HepG2 (cell line): ENCODE measurements around the gene MICAL3. TPM values are rescaled to one million over a fixed set of nuclear protein-coding genes. Genes with fewer than 3 reads are reported as not detected.

Experiments used
- ATAC-seq: fragments of 200-7000 bp; cut with Tn5 transposase; 3 replicates; pipeline ENCODE4 v1.9.1; 2020; ENCODE audit warnings: mild to moderate bottlenecking, moderate library complexity
- BruUV-seq: library from RNA; stranded (reverse); fragments of 400-500 nt; replicated peaks from 2 replicates; lab custom pipeline; 2021; lab: Mats Ljungman, UMichigan
- CTCF ChIA-PET: fragments of 300-600 bp; formaldehyde crosslinking; extraction: SDS; loops from one replicate; lab custom pipeline; 2021; ENCODE audit warnings: low total read pairs, inconsistent platforms, low intra/inter-chr PET ratio; lab: Yijun Ruan, JAX
- POLR2A ChIA-PET: fragments of 350-600 bp; sonication (Branson Sonifier 250); formaldehyde crosslinking; loops from one replicate; lab custom pipeline; 2020; ENCODE audit warnings: antibody characterized with exemption, inconsistent platforms; lab: Yijun Ruan, JAX
- DNase-seq: peaks from one replicate; pipeline ENCODE4 v3.0.0-alpha.2; 2015; ENCODE audit warnings: low spot score
- FAIRE-seq: peaks from 3 replicates; lab custom pipeline; 2011; peaks lifted over from hg19 to GRCh38; lab: Jason Lieb, UNC
- H2AFZ ChIP-seq: one replicate; pipeline ENCODE4 v1.6.1; 2011; ENCODE audit warnings: low read length, inconsistent platforms
- H3K27ac ChIP-seq: fragments of 300-600 bp; 3 replicates; pipeline ENCODE4 v1.8.0; 2011; ENCODE audit warnings: mixed run types, mild to moderate bottlenecking, mixed read lengths, low read length, inconsistent platforms; ENCODE audit not compliant: insufficient read depth; ENCODE audit errors: extremely low read length
- H3K27me3 ChIP-seq, 2 experiments: fragments of 200-600 bp in 1 of 2; 2 replicates in 1 of 2; 3 replicates in 1 of 2; pipeline versions ENCODE4 v1.6.0 to v1.8.0; 2011; ENCODE audit warnings: low read length in 2 of 2, mild to moderate bottlenecking in 2 of 2, moderate library complexity in 2 of 2, inconsistent platforms in 1 of 2; ENCODE audit not compliant: insufficient read depth in 2 of 2, control insufficient read depth in 1 of 2
- H3K36me3 ChIP-seq, 2 experiments: fragments of 200-600 bp in 1 of 2; replicated peaks in 1 of 2; 2 replicates in 1 of 2; 3 replicates in 1 of 2; pipeline versions ENCODE4 v1.5.1 to v1.8.0; 2011; ENCODE audit warnings: low read length in 2 of 2, inconsistent platforms in 1 of 2; ENCODE audit not compliant: insufficient read depth in 2 of 2, control insufficient read depth in 1 of 2
- H3K4me1 ChIP-seq: 2 replicates; pipeline ENCODE4 v1.5.1; 2012; ENCODE audit warnings: low read length, inconsistent platforms; ENCODE audit not compliant: insufficient read depth
- H3K4me2 ChIP-seq: 2 replicates; pipeline ENCODE4 v1.6.0; 2011; ENCODE audit warnings: low read depth, low read length, inconsistent platforms
- H3K4me3 ChIP-seq, 3 experiments: fragments of 200-600 bp in 1 of 3; sonication (generic), shearing (Covaris generic) in 1 of 3; replicated peaks in 1 of 3; 2 replicates each; pipeline ENCODE4 v1.5.1; 2011 to 2016; ENCODE audit warnings: low read length in 3 of 3, inconsistent platforms in 2 of 3, low read depth in 2 of 3, mild to moderate bottlenecking in 2 of 3, control low read depth in 1 of 3, mixed read lengths in 1 of 3; ENCODE audit not compliant: insufficient read depth in 1 of 3
- H3K79me2 ChIP-seq: one replicate; pipeline ENCODE4 v1.6.1; 2011; ENCODE audit warnings: low read length, inconsistent platforms; ENCODE audit not compliant: insufficient read depth
- H3K9ac ChIP-seq: 2 replicates; pipeline ENCODE4 v1.6.0; 2011; ENCODE audit warnings: mild to moderate bottlenecking, low read depth, low read length, inconsistent platforms; ENCODE audit not compliant: insufficient read depth
- H3K9me3 ChIP-seq: 2 replicates; pipeline ENCODE4 v1.5.1; 2012; ENCODE audit warnings: mild to moderate bottlenecking, low read length
- H4K20me1 ChIP-seq: 2 replicates; pipeline ENCODE4 v1.6.0; 2011; ENCODE audit warnings: inconsistent platforms, mild to moderate bottlenecking, low read length, moderate library complexity; ENCODE audit not compliant: insufficient read depth
- ATF6 ChIP-seq: sonication (generic); formaldehyde crosslinking; conservative IDR thresholded peaks from 2 replicates; pipeline ENCODE4 v1.4.0; 2020; ENCODE audit warnings: missing genetic modification reagents
- CREB1 ChIP-seq, 2 experiments: fragments of 450-650 bp in 1 of 2; IDR thresholded peaks; 2 replicates each; pipeline ENCODE4 v1.6.1; 2016 to 2017; ENCODE audit warnings: control low read depth in 1 of 2, mild to moderate bottlenecking in 1 of 2, missing compliant biosample characterization in 1 of 2, missing genetic modification characterization in 1 of 2
- GATAD2A ChIP-seq: IDR thresholded peaks from 2 replicates; pipeline ENCODE4 v1.6.1; 2016
- IRF1 ChIP-seq: sonication (generic); formaldehyde crosslinking; IDR thresholded peaks from 2 replicates; pipeline ENCODE4 v1.4.0; 2020; ENCODE audit warnings: low read depth, mild to moderate bottlenecking, missing genetic modification reagents
- KLF6 ChIP-seq: IDR thresholded peaks from 2 replicates; pipeline ENCODE4 v1.8.0; 2016; ENCODE audit warnings: missing biosample characterization, missing genetic modification reagents
- MAFF ChIP-seq: IDR thresholded peaks from 2 replicates; pipeline ENCODE4 v1.6.1; 2011; ENCODE audit warnings: low read depth, low read length, improper control_type of control experiment
- POLR2AphosphoS5 ChIP-seq: IDR thresholded peaks from 2 replicates; pipeline ENCODE4 v1.6.1; 2012; ENCODE audit warnings: low read depth, low read length
- SALL2 ChIP-seq: sonication (generic); formaldehyde crosslinking; IDR thresholded peaks from 2 replicates; pipeline ENCODE4 v1.8.1; 2023; ENCODE audit warnings: mild to moderate bottlenecking, missing genetic modification reagents, inconsistent platforms
- SMAD1 ChIP-seq: sonication (generic); formaldehyde crosslinking; IDR thresholded peaks from 2 replicates; pipeline ENCODE4 v1.4.0; 2020; ENCODE audit warnings: missing genetic modification reagents, low read depth, mild to moderate bottlenecking, borderline replicate concordance
- SP2 ChIP-seq: sonication (generic); formaldehyde crosslinking; IDR thresholded peaks from 2 replicates; pipeline ENCODE4 v1.5.1; 2020; ENCODE audit warnings: mild to moderate bottlenecking, missing genetic modification reagents
- TCF7 ChIP-seq: sonication (generic); IDR thresholded peaks from 2 replicates; pipeline ENCODE4 v1.6.1; 2016; ENCODE audit warnings: antibody characterized with exemption, low read depth
- TFAP4 ChIP-seq: sonication (generic); IDR thresholded peaks from 2 replicates; pipeline ENCODE4 v1.6.1; 2016; ENCODE audit warnings: low read depth, borderline replicate concordance
- TGIF2 ChIP-seq: IDR thresholded peaks from 2 replicates; pipeline ENCODE4 v1.6.1; 2016; ENCODE audit warnings: control low read depth, missing compliant biosample characterization
- ZNF543 ChIP-seq: sonication (generic); formaldehyde crosslinking; IDR thresholded peaks from 2 replicates; pipeline ENCODE4 v1.4.0; 2020; ENCODE audit warnings: mild to moderate bottlenecking, missing genetic modification reagents
- ZNF772 ChIP-seq: sonication (generic); formaldehyde crosslinking; IDR thresholded peaks from 2 replicates; pipeline ENCODE4 v1.5.0; 2020; ENCODE audit warnings: mild to moderate bottlenecking, missing genetic modification reagents
- WGBS: methylation state at CpG from one replicate; pipeline ENCODE4 v1.1.6; 2017; ENCODE audit warnings: low lambda C conversion rate; 5-methylcytosine and 5-hydroxymethylcytosine counted together
- in situ Hi-C: cut with HindIII; loops from 2 replicates; pipeline ENCODE4 v1.10.0; 2017; ENCODE audit warnings: low pct_unique_long_range_greater_than_20kb; ENCODE audit not compliant: extremely low pct_ligation_motif_present
- intact Hi-C: fragments of 100-400 bp; cut with micrococcal nuclease; formaldehyde crosslinking; loops from one replicate; pipeline ENCODE4 v1.10.0; 2022; ENCODE audit not compliant: unreplicated experiment
- polyA plus RNA-seq, 8 experiments: library from polyadenylated mRNA; depleted of rRNA in 3 of 8; stranded (reverse) in 7 of 8; unstranded in 1 of 8; fragments of >200 nt; fragmentation: Illumina TruSeq in 4 of 8; extraction: Trizol in 4 of 8; gene quantifications; 2 replicates each; pipeline versions ENCODE4 v1.2.1 to v1.2.3, GENCODE V29; 2011 to 2016; ENCODE audit warnings: low read depth in 4 of 8, missing spikeins in 1 of 8, mixed read lengths in 1 of 8; ENCODE audit not compliant: insufficient read depth in 1 of 8
- total RNA-seq, 5 experiments: library from RNA; depleted of rRNA; stranded (reverse); fragments of >200 nt; fragmentation: Illumina TruSeq; extraction: Trizol; gene quantifications; 2 replicates each; pipeline ENCODE4 v1.2.3, GENCODE V29; 2016; ENCODE audit warnings: low read depth in 1 of 5

The MICAL3 gene
- total and polyA plus RNA-seq, 2 of the 13 experiments (the other 11 are each of a cell fraction or from before 2014, with no cell fraction given), result 5.3 to 12.5 TPM

- in situ Hi-C loops (loop anchor here (10.0 kb wide), 2 partner anchors 111 to 161 kb away; partner anchors contain the start of genes MICAL3 and PEX26), intact Hi-C loops (no loop called here)
- H3K27me3 ChIP-seq, result no peaks in the 10 kb centered on the region
- H3K9me3 ChIP-seq, result no peaks in the 10 kb centered on the region
- H3K4me2 ChIP-seq, result no peak overlapping the region
- H3K4me3 ChIP-seq, result no peak overlapping the region
- no peak for FAIRE-seq
- H2AFZ ChIP-seq, result no peak overlapping the region
- H3K27ac ChIP-seq, result no peak overlapping the region
- no peak overlapping the region for H3K9ac ChIP-seq
- WGBS, result 98% methylated on average over 8 of the region's 8 CpGs
- DNase-seq, result no peak
- no peak for TF ChIP-seq POLR2AphosphoS5
- TF ChIP-seq SP2, result no peak
- TF ChIP-seq TCF7, result no peak
- no peak for TF ChIP-seq CREB1 (IDR thresholded peaks at IDR 0.05)
- no peak for TF ChIP-seq CREB1 (CRISPR knock-in tag; IDR thresholded peaks at IDR 0.05)
- no peak for TF ChIP-seq TFAP4
- TF ChIP-seq IRF1, result no peak
- no peak for TF ChIP-seq MAFF
- no peak for TF ChIP-seq GATAD2A (CRISPR knock-in tag)
- TF ChIP-seq ZNF772 (CRISPR knock-in tag), result no peak
- no peak for TF ChIP-seq ATF6 (CRISPR knock-in tag)
- TF ChIP-seq TGIF2, result no peak
- no peak for TF ChIP-seq SMAD1 (CRISPR knock-in tag)
- no peak for TF ChIP-seq SALL2
- no peak for TF ChIP-seq KLF6 (CRISPR knock-in tag)
- TF ChIP-seq ZNF543, result no peak
- no peaks in the 10 kb centered on the region for H3K36me3 ChIP-seq
- peaks cover 30% of the 10 kb centered on the region for H3K4me1 ChIP-seq
- no peaks in the 10 kb centered on the region for H4K20me1 ChIP-seq
- no TSS peak for BruUV-seq
- ChIA-PET POLR2A (no interaction called here), CTCF (no interaction called here)
- no peak for ATAC-seq
- H3K79me2 ChIP-seq, result peaks cover 56% of the 10 kb centered on the region
Measured at GRCh38 chr22:17913801-17914347, 110.5 kb downstream of the MICAL3 start.
